RKO (cell line): Measurements from ENCODE around the gene CDCA3.
"Not testable (repeated sequence)": the region's sequence is repeated elsewhere in the genome, so short reads cannot be mapped to it uniquely, and the experiment has no call there.

Experiments
- DNase-seq: peaks from one replicate; pipeline ENCODE4 v3.0.0-alpha.2; 2016; ENCODE audit warnings: low spot score

The CDCA3 gene

GRCh38 chr12:6851153-6851920 is at the start of gene CDCA3:
Gene CDCA3 (minus strand): TSS chr12:6851286. CDS start chr12:6850952, 334 bp downstream.
- DNase-seq, result peak; percentile 99

GRCh38 chr12:6899837-6900519 is 48.9 kb upstream of the CDCA3 start:
- DNase-seq, result no peak

GRCh38 chr12:6899427-6899826 is 48.3 kb upstream of the CDCA3 start:
- DNase-seq, result no peak

- DNase-seq, result no peak
Observed at GRCh38 chr12:6896846-6897435, 45.9 kb upstream of the CDCA3 start.

- no peak for DNase-seq
Observed at GRCh38 chr12:6894321-6894720, 43.2 kb upstream of the CDCA3 start.

GRCh38 chr12:6892683-6893082 is 41.6 kb upstream of the CDCA3 start:
- not testable (repeated sequence) for DNase-seq

GRCh38 chr12:6891646-6892001 is 40.5 kb upstream of the CDCA3 start:
- DNase-seq, result no peak

- DNase-seq, result peak; percentile 96
Observed at GRCh38 chr12:6890789-6891645, 39.9 kb upstream of the CDCA3 start.

- not testable (repeated sequence) for DNase-seq
Observed at GRCh38 chr12:6889775-6890573, 38.9 kb upstream of the CDCA3 start.

GRCh38 chr12:6888794-6889193 is 37.7 kb upstream of the CDCA3 start:
- DNase-seq, result not testable (repeated sequence)

GRCh38 chr12:6888360-6888759 is 37.3 kb upstream of the CDCA3 start:
- DNase-seq, result no peak

GRCh38 chr12:6887460-6887859 is 36.4 kb upstream of the CDCA3 start:
- DNase-seq, result no peak

GRCh38 chr12:6886206-6886999 is 35.3 kb upstream of the CDCA3 start:
- not testable (repeated sequence) for DNase-seq

GRCh38 chr12:6884539-6884938 is 33.5 kb upstream of the CDCA3 start:
- no peak for DNase-seq

- no peak for DNase-seq
Observed at GRCh38 chr12:6883683-6884082, 32.6 kb upstream of the CDCA3 start.

GRCh38 chr12:6883252-6883651 is 32.2 kb upstream of the CDCA3 start:
- no peak for DNase-seq

- not testable (repeated sequence) for DNase-seq
Observed at GRCh38 chr12:6879824-6880223, 28.7 kb upstream of the CDCA3 start.

GRCh38 chr12:6874015-6874368 is 22.9 kb upstream of the CDCA3 start:
- not testable (repeated sequence) for DNase-seq

- peak; percentile 97 for DNase-seq
Observed at GRCh38 chr12:6873094-6874014, 22.3 kb upstream of the CDCA3 start, which contains the start of gene SPSB2. Gene SPSB2 (minus strand): TSS chr12:6873303. CDS start chr12:6872901, 402 bp downstream.
